Measurements from ENCODE around the gene ALCAM.

The ALCAM gene

DNA sequence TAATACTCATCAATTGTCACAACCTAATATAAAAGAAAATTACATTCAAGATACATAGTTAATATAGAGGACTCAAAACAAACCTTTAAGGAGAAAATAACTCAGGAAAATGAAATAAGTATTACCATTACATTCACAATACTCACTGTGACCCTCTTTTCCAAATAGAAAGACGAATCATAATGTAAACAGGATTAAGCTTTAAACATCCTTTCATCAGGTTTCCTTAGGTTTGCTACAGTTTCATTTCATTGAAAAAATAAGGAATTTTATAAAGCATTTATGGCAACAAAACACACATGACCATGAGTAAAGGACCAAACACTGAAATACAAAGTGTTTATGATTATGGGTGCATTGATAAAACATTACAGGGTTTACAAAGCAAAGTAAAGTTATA is 162.7 kb downstream of the ALCAM start:
- no peak for DNase-seq (ENCODE audit: low read depth)
- H3K4me3 ChIP-seq (ENCODE audit: low read depth, low read length), result no peak overlapping the region
- TF ChIP-seq, protein P1, sequence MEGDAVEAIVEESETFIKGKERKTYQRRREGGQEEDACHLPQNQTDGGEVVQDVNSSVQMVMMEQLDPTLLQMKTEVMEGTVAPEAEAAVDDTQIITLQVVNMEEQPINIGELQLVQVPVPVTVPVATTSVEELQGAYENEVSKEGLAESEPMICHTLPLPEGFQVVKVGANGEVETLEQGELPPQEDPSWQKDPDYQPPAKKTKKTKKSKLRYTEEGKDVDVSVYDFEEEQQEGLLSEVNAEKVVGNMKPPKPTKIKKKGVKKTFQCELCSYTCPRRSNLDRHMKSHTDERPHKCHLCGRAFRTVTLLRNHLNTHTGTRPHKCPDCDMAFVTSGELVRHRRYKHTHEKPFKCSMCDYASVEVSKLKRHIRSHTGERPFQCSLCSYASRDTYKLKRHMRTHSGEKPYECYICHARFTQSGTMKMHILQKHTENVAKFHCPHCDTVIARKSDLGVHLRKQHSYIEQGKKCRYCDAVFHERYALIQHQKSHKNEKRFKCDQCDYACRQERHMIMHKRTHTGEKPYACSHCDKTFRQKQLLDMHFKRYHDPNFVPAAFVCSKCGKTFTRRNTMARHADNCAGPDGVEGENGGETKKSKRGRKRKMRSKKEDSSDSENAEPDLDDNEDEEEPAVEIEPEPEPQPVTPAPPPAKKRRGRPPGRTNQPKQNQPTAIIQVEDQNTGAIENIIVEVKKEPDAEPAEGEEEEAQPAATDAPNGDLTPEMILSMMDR (conservative IDR thresholded peaks at IDR 0.05; ENCODE audit: low read depth, low read length), result no peak

DNA sequence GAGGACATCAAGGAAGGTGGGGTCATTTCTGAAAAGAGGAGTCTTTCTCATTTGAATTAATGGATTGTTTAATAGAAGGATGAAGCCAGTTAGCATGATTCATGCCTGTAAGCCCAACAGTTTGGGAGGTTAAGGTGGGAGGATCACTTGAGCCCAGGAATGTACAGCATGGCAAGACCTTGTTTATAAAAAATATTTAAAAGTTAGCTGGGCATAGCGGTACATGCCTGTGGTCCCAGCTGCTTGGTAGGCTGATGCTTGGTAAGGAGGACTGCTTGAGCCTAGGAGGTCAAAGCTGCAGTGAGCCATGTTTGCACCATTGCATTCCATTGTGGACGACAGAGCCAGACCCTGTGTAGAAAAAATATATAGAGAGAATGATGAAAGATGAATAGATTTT is 165.5 kb downstream of the ALCAM start:
- TF ChIP-seq, protein P1 (conservative IDR thresholded peaks at IDR 0.05; ENCODE audit: low read depth, low read length), result no peak
- no peak overlapping the region for H3K4me3 ChIP-seq (ENCODE audit: low read depth, low read length)
- DNase-seq (ENCODE audit: low read depth), result no peak

DNA sequence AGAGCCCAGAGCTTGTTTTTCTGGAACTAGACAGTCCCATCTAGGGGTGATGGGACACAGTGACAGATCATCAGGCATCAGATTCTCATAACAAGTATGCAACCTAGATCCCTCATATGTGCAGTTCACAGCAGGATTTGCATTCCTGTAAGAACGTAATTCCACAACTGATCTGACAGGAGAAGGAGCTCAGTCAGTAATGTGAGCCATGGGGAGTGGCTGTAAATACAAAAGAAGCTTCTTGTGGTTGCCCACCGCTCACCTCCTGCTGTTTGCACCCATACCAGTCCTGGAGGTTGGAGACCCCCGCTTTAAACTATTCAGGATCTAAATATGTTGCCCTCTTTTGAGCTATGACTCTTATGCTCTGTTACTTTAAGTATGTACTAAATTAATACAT is 167.3 kb downstream of the ALCAM start:
- no peak overlapping the region for H3K4me3 ChIP-seq (ENCODE audit: low read depth, low read length)
- TF ChIP-seq, protein P1 (conservative IDR thresholded peaks at IDR 0.05; ENCODE audit: low read depth, low read length), result no peak
- peak; percentile 91 for DNase-seq (ENCODE audit: low read depth)

DNA sequence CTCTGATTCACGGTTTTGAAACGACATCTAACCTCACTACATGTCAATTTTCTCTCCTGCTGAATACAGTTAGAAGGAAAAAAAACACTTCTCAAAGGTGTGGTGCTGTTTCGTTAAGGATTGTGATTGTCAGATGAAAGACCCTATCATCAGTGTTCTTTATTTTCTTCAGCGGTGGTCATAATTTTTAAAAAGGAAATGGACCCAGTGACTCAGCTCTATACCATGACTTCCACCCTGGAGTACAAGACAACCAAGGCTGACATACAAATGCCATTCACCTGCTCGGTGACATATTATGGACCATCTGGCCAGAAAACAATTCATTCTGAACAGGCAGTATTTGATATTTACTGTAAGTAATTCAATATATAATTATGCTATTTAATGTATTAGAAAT is 167.8 kb downstream of the ALCAM start:
- TF ChIP-seq, protein P1 (conservative IDR thresholded peaks at IDR 0.05; ENCODE audit: low read depth, low read length), result no peak
- H3K4me3 ChIP-seq (ENCODE audit: low read depth, low read length), result no peak overlapping the region
- DNase-seq (ENCODE audit: low read depth), result no peak

DNA sequence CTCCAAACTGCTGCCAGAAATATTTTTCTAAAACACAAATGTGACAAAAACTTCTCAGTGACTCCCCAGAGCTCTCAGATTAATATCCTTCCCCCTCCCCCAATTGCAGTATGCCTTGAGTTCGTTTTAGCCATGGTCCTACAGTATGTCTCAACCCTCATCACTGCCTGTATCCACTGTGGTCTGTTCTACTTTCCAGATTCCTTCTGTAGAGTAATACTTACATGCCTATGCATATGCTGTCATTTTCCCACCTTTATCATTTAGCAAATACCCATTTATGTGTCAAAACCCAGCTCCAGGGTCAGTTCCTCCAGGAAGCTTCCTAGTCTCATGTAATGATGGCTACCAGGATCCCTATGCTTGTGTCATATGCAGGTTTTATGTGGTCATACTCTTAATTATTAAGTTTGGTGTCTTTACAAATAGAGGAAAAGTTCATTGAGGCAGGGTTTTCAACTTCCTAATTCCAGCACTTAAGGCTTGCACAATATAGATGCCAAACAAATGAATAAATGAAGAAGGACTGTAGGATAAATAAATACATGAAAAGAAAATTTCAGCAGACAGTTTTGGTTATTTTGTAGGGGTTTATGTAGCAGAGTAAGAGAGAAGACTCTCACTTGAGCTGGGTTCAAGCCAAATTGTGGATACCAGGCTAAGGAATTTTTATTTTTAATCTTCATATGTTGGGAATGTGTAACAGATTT is 170.8 kb downstream of the ALCAM start:
- DNase-seq (ENCODE audit: low read depth), result peak; percentile 39
- TF ChIP-seq, protein P1 (conservative IDR thresholded peaks at IDR 0.05; ENCODE audit: low read depth, low read length), result no peak
- no peak overlapping the region for H3K4me3 ChIP-seq (ENCODE audit: low read depth, low read length)

DNA sequence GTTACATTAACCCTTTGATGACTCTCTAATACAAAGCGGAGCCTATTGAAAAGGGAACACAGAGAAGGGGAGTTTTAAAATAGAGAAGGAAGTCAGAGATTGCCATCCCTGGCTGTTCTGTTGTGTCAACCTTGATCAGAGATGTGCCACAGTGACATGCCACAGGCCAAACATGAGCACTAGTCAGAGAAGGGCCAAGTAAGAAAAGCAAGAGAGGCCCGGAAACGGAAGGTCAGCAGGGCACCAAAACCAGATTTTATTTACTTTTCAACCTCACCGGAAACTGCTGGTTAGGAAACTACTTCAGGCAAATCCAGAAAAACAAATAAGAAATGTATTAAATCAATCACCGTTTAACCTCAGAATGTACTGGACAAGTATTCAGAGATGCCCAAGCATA is 171.8 kb downstream of the ALCAM start:
- no peak overlapping the region for H3K4me3 ChIP-seq (ENCODE audit: low read depth, low read length)
- TF ChIP-seq, protein P1 (conservative IDR thresholded peaks at IDR 0.05; ENCODE audit: low read depth, low read length), result no peak
- DNase-seq (ENCODE audit: low read depth), result peak; percentile 54

DNA sequence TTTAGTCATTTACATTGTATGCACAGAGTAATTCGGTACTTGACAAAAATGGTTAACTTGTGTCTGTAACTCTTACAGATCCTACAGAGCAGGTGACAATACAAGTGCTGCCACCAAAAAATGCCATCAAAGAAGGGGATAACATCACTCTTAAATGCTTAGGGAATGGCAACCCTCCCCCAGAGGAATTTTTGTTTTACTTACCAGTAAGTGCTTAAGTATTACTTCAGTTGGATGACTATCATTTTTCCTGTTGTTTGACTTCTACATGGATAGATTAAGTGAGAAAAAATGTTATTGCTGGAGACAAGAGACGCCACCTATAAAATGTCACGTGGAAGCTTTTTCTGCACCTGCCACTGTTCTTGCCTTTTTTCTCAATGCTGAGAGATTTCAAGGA is 173.2 kb downstream of the ALCAM start:
- TF ChIP-seq, protein P1 (conservative IDR thresholded peaks at IDR 0.05; ENCODE audit: low read depth, low read length), result no peak
- H3K4me3 ChIP-seq (ENCODE audit: low read depth, low read length), result no peak overlapping the region
- DNase-seq (ENCODE audit: low read depth), result no peak
